GM12872 (cell line): ENCODE measurements around the gene AP4E1.

Source experiments
- TF ChIP-seq, protein P1 (sequence below): IDR thresholded peaks from 3 replicates; pipeline ENCODE4 v1.5.1; 2011; ENCODE audit warnings: low read depth, mild to moderate bottlenecking, low read length, moderate library complexity; ENCODE audit not compliant: insufficient read depth

Gene AP4E1

DNA sequence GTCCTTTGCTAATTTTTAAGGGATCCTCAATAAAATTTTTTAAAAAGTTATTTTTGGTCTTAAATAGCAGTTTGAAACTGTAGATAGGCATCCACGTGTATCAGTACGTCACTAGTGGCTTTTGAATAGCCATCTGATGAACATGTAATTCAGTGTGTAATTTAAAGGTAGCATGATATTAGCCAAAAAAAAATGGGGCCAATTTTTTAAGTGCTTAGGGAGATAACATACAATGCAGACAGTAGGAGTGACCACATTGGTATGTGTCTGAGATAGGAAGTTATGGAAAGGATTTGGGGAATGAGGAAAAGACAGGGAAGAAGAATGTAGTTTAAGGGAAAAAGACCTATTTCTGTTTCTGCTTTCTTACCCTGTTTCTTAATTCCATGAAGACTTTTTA, 2.5 kb downstream of the AP4E1 start:
- TF ChIP-seq, protein P1, sequence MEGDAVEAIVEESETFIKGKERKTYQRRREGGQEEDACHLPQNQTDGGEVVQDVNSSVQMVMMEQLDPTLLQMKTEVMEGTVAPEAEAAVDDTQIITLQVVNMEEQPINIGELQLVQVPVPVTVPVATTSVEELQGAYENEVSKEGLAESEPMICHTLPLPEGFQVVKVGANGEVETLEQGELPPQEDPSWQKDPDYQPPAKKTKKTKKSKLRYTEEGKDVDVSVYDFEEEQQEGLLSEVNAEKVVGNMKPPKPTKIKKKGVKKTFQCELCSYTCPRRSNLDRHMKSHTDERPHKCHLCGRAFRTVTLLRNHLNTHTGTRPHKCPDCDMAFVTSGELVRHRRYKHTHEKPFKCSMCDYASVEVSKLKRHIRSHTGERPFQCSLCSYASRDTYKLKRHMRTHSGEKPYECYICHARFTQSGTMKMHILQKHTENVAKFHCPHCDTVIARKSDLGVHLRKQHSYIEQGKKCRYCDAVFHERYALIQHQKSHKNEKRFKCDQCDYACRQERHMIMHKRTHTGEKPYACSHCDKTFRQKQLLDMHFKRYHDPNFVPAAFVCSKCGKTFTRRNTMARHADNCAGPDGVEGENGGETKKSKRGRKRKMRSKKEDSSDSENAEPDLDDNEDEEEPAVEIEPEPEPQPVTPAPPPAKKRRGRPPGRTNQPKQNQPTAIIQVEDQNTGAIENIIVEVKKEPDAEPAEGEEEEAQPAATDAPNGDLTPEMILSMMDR = no peak

DNA sequence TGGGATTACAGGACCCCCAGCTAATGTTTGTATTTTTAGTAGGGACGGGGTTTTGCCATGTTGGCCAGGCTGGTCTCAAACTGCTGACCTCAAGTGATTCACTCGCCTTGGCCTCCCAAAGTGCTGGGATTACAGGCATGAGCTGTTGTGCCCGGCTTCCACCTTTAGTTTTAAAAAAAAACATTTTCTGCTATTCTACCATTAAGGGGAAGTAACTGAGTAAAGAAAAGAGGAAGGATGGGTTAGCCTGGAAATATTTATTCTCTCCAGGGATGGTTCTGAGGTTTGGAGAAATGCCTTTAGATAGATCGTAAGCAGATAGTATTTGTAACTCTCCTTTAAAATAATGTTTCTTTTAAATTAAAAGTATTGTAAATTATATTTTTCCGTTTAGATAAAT, 3.1 kb downstream of the AP4E1 start:
- TF ChIP-seq, protein P1 = no peak

DNA sequence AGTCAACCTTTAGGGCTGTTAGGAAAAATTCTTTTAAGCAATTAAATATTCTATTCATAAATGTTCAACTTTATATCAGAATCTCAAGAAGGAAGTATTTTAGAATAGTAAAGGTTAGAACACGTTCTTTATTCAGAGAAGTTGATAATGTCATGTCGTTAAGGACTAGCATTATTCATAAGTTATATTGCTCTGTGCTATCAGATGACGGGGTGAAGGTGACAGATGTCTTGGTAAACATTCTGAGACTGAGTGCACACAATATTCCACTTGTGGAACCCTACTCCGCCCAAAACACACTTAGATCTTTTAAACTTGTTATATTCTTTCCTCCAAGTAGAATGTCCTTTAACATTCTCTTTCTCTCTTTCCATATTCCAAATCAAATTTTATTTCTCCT, 7.9 kb downstream of the AP4E1 start:
- TF ChIP-seq, protein P1 = no peak

DNA sequence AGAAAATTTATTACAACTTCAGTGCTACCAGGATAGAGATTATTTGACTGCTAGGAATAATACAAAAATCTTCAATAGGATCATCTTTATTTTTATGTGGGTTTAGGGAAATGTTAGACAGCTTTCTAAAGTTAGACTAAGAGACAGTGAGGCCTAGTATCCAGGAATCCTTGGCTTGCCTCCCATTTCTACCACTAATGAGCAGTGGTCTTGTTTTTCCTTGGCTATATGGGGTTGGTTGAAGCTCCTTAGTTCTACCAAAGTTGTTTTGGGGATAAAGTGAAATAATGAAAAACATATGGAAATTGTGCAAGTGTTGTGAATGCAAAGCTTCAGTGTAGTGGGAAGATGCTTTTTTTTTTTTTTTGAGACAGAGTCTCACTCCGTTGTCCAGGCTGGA, 16.8 kb downstream of the AP4E1 start:
- TF ChIP-seq, protein P1 = no peak

DNA sequence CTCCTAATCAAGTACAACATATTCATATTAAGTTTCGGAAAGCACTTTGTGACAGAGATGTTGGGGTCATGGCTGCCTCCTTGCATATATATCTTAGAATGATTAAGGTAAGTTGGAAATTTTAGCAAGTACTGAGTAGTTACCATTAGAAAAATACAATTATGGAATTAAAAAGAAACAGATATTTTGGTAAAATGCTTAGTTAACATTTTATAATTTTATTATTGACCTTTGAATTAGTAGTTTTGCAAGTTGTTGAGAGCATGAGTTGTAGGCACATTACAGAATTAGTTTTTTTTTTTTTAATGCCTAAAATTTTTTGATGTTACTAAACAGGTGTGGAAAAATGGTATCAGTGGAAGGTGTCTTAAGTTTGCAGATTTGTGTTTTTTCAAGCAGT, 20.6 kb downstream of the AP4E1 start:
- TF ChIP-seq, protein P1 = no peak

DNA sequence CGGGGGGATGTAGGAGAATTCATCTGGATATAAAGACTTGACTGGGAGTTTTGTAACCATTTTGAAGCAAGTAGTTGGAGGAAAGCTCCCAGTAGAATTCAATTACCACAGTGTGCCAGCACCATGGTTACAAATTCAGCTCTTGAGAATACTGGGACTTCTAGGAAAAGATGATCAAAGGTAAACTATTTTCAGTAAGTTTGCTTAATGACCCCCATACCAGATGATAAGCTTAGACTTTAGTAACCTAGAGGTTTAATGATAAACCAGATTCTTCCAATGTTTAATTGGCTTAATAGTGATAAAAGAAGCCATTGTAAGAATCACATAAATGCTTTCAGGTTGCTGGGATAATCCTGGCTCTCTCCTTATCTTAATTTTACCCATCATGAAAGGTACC, 22.3 kb downstream of the AP4E1 start:
- TF ChIP-seq, protein P1 = no peak

DNA sequence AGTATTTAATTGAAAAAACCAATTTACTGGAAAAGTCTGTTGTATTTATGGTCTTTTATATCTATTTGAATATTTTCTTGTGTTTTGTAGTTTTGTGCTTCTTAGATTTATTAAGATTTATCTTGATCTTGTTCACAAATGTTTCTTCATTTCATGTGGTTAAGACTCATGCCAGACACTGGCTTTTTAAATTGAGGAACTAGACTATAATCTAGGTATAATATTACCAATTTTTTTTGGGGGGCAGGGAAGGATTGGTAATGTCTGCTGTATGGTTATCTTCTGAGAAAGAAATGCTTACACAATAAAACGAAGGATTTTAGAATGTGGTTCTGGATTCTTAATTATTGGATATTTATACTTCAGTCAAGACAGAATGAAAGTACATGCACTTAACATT, 24.9 kb downstream of the AP4E1 start:
- TF ChIP-seq, protein P1 = no peak

DNA sequence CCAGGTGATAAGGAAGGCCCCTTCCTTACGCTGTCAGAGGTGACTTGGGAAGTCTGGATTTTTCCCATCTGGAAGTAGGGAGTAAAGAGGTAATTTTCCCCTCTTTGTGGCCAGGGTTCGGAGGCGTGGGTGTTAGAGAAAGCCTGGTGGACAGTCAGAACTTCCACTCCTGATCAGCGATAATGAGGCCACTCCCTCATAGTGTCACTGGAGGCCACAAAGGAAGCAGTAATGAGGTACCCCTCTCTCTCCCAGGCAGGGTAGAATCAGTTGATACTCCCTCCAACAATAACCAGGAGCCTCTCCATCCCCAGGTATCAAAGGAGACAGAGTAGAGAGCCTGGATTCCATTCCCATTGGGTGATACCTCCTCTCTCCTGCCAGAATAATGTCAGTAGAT, 30.0 kb downstream of the AP4E1 start:
- TF ChIP-seq, protein P1 = no peak
